ENCODE results near the gene ZNF814. TPM values are rescaled to one million over a fixed set of nuclear protein-coding genes. Genes with fewer than 3 reads are reported as not detected.
"Not testable (repeated sequence)": the region's sequence is repeated elsewhere in the genome, so short reads cannot be mapped to it uniquely, and the experiment has no call there.

The ZNF814 gene
- total and polyA plus RNA-seq, 9 donors = 10.8 to 29.7 (median 19.3) TPM

DNA sequence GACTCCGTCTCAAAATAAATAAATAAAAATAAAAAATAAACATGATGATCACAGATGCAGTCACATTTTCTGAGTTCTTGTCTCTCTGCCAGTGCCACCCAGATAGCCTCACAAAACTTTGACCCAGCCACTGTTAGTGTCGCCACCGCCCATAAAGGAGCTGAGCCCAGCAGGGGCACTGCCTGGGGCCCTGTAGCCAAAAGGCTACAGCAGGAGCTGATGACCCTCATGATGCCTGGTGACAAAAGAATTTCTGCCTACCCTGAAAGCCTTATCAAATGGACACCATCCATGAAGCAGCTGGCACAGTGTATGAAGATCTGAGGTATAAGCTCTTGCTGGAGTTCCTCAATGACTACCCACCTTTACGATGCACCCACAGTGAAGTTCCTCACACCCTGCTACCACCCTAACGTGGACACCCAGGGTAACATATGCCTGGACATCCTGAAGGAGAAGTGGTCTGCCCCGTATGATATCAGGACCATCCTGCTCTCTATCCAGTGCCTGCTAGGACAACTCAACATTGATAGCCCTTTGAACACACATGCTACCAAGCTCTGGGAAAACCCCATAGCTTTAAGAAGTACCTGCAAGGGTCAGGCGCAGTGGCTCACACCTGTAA lies 20.9 kb downstream of the ZNF814 start:
- H3K9me3 ChIP-seq (replicated peaks; ENCODE audit: control insufficient read depth, low read depth, low read length) = peaks cover 72% of the 10 kb centered on the region
- no peak for DNase-seq
- no peak overlapping the region for H3K4me3 ChIP-seq (ENCODE audit: low read length)
- no peaks in the 10 kb centered on the region for H3K4me1 ChIP-seq (ENCODE audit: control insufficient read depth, insufficient read depth, low read length)
- 97% methylated on average over 4 of the region's 7 CpGs for WGBS (ENCODE audit: insufficient coverage)
- peaks cover 39% of the 10 kb centered on the region for H3K36me3 ChIP-seq (ENCODE audit: control insufficient read depth, insufficient read depth, low read length)
- H3K27ac ChIP-seq (ENCODE audit: low read length) = no peak overlapping the region
- no peaks in the 10 kb centered on the region for H3K27me3 ChIP-seq (ENCODE audit: control insufficient read depth, insufficient read depth, low read length)

DNA sequence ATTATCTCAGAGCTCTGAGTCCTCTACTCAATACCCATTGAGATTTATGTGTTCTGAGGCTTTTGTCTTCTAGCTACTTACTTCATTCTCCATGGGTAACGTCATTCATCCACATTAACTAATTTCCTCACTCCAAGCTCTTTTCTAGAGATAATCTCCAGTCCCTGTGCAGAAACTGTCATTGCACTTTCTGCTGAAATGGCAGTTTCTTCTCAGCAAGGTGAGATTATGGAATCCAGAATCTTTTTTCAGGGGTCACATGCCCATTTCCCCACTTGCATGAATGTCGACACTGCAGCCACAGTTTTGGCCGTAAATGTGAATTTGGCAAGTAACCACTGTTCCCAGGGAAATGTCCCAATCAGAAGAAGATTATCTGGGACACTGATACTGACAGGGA lies 26.5 kb downstream of the ZNF814 start:
- DNase-seq; H3K4me1 ChIP-seq (ENCODE audit: control insufficient read depth, insufficient read depth, low read length); H3K4me3 ChIP-seq (ENCODE audit: low read length); H3K27ac ChIP-seq (ENCODE audit: low read length); H3K27me3 ChIP-seq (ENCODE audit: control insufficient read depth, insufficient read depth, low read length): not testable (repeated sequence)
- peaks cover 44% of the 10 kb centered on the region for H3K9me3 ChIP-seq (replicated peaks; ENCODE audit: control insufficient read depth, low read depth, low read length)
- H3K36me3 ChIP-seq (ENCODE audit: control insufficient read depth, insufficient read depth, low read length) = peaks cover 76% of the 10 kb centered on the region
- WGBS (ENCODE audit: insufficient coverage) = no CpG with 5 or more reads among the region's 3 CpGs

DNA sequence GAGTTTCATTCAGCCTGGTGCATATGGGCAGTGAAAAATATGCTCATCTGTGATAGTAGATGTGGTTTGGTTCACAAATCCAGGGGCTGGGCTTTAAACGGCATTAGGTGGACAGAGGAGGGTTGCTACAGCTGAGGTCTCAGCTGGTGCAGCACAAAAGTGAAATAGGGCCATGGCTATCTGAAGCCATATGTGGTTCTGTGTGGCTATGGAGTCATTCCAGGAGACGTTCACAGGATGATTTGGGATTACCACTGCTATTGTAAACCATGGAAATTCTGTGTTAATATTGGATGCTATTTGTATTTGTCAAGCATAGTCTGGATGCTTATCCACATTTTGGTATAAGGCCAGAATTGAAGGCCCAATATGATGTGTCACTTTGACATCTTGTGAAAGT lies 34.7 kb downstream of the ZNF814 start:
- not testable (repeated sequence) for DNase-seq; H3K27me3 ChIP-seq (ENCODE audit: control insufficient read depth, insufficient read depth, low read length); H3K27ac ChIP-seq (ENCODE audit: low read length); H3K4me3 ChIP-seq (ENCODE audit: low read length); H3K9me3 ChIP-seq (replicated peaks; ENCODE audit: control insufficient read depth, low read depth, low read length)
- WGBS (ENCODE audit: insufficient coverage) = no CpG with 5 or more reads among the region's 2 CpGs
- Histone ChIP-seq H3K4me1 (ENCODE audit: control insufficient read depth, insufficient read depth, low read length) (peaks cover 11% of the 10 kb centered on the region), H3K36me3 (ENCODE audit: control insufficient read depth, insufficient read depth, low read length) (peaks cover 43% of the 10 kb centered on the region)

DNA sequence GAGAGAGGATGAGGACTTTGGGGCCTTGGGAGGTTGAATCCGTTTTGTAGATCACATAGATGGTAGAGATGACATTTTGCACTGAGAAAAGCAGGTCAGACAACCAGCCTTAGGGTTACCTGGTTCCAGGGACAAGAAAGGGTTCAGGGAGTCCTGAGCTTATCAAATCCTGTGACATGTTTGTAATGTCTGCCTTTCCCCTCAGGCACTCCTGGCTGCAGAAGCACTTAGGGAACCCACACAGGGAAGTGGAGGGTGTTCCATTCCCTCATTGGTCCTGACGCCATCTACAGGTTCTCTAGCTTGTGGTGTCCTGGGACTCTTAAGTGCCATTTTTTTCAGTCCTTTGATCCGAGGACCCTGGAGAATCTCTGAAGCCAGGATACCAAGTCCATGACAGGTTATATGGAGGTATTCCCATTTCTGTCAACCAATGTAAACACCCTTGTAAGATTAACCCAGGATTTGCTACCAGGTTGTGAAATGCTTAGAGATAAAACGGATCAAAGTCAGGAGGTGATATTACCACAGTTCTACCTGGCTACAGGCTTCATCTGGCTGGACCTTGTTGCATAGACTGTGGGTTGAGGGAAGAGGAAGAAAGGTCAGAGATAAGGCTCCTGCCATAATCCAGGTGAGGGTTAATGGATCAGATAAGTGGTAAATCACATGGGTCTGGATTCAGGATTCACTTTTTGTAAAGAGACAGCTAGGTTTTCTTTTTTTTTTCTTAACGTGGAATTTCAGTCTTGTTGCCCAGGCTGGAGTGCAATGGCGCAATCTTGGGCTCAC lies 36.8 kb downstream of the ZNF814 start:
- Histone ChIP-seq H3K36me3 (ENCODE audit: control insufficient read depth, insufficient read depth, low read length) (peaks cover 26% of the 10 kb centered on the region), H3K4me1 (ENCODE audit: control insufficient read depth, insufficient read depth, low read length) (peaks cover 11% of the 10 kb centered on the region)
- not testable (repeated sequence) for DNase-seq; H3K9me3 ChIP-seq (replicated peaks; ENCODE audit: control insufficient read depth, low read depth, low read length); H3K4me3 ChIP-seq (ENCODE audit: low read length); H3K27me3 ChIP-seq (ENCODE audit: control insufficient read depth, insufficient read depth, low read length); H3K27ac ChIP-seq (ENCODE audit: low read length)
- WGBS (ENCODE audit: insufficient coverage) = 100% methylated on average over 1 of the region's 6 CpGs

DNA sequence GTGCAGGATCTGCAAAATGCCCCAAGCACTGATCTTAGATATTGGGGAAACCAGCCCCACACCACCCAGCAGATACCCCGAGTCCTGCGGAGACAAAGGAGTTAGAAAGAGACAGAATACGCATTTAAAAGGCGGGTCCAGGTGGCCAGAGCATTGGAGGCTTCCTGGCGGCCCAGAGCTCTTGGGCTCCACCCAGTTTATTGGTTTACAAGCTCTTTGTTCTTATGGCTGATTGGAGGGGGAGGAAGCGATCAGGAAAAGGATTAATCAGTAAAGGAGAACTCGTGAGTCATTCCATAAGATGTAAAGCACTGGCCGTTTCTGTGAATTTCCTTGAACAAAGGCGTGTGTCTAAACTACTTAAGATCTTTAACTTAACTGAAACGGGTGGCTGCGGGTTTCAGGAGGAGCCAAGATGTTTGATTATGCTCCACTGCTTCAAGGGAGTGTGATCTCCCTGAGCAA lies 38.3 kb downstream of the ZNF814 start:
- Histone ChIP-seq H3K4me1 (ENCODE audit: control insufficient read depth, insufficient read depth, low read length) (peaks cover 11% of the 10 kb centered on the region), H3K36me3 (ENCODE audit: control insufficient read depth, insufficient read depth, low read length) (peaks cover 18% of the 10 kb centered on the region), H3K27me3 (ENCODE audit: control insufficient read depth, insufficient read depth, low read length) (no peaks in the 10 kb centered on the region), H3K4me3 (ENCODE audit: low read length) (peak overlapping the region; percentile 68), H3K27ac (ENCODE audit: low read length) (peak overlapping the region; percentile 78), H3K9me3 (replicated peaks; ENCODE audit: control insufficient read depth, low read depth, low read length) (peaks cover 4% of the 10 kb centered on the region)
- WGBS (ENCODE audit: insufficient coverage) = 16% methylated on average over 10 of the region's 11 CpGs
- peak; percentile 21 for DNase-seq

DNA sequence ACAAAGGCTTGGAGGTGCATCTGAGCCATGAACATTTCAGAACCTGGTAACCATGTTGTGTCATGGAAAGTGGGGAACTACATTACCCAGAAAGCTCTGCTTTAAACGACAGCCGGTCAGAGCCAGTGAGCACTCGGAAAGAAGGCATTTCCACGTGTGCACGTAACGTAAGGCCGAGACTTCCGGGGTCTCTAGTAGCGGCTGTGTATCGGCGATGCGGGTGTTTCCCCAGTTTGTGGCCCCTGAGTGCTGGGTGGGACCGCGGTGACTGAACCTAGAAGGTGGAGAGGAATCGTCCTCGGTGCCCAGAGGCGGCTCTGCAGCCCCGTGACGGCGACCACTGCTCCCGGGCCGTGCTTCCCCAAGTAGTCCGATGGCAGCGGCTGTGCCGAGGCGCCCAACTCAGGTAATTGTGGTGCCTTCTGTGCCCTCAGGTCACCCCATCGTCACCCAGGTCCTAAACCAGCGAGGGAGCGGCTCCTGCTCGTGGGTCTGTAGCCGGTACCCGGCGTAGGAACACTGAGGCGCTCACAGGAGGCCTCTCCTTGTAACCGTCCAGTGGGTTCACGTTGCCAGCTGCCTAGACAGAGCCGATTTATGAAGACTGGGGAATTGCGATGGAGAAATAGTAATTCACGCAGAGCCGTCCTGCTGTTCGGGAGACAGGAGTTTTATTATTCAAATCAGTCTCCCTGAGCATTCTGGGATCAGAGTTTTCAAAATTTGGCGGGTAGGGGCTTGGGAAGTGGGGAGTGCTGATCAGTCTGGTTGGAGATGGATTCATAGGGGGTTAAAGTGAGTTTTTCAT lies 39.0 kb downstream of the ZNF814 start, which contains the start of gene ZNF587:
Gene ZNF587, plus strand, starts transcription at position 194 of the 808 bp plus-strand sequence. Its CDS starts 180 bp downstream, at position 374.
- H3K4me3 ChIP-seq (ENCODE audit: low read length) = peak within 1 kb of the TSS; percentile 68
- under 1% methylated on average over 38 of the region's 42 CpGs for WGBS (ENCODE audit: insufficient coverage)
- not testable (repeated sequence) for H3K27me3 ChIP-seq (ENCODE audit: control insufficient read depth, insufficient read depth, low read length); H3K9me3 ChIP-seq (replicated peaks; ENCODE audit: control insufficient read depth, low read depth, low read length)
- H3K36me3 ChIP-seq (ENCODE audit: control insufficient read depth, insufficient read depth, low read length) = peaks cover 14% of the 10 kb centered on the region
- H3K4me1 ChIP-seq (ENCODE audit: control insufficient read depth, insufficient read depth, low read length) = peaks cover 11% of the 10 kb centered on the region
- H3K27ac ChIP-seq (ENCODE audit: low read length) = peak within 1 kb of the TSS; percentile 78
- peak; percentile 94 for DNase-seq

DNA sequence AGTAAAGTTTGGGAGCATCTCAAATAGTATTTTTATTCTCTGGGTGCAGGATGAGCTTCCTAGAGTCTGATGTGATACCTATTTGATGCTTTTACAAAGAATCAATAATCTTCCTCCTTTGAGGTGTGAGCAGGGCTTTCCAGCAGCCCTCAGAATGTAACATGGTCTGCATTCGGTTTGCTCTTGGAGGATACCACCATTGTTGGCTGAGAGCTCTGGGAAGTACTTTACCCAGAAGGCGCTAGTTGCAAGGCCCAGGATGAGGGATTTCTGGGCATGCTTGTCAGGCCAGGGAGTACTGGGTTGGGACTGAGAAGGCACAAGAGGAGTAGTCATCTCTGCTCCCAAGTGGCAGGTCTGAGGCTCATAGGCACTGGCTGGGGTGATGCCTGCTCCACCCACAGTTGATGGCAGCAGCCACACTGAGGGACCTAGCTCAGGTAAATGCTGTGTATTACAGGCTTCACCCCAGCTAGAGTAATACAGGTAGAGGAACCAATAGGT lies 39.6 kb downstream of the ZNF814 start:
- not testable (repeated sequence) for H3K4me3 ChIP-seq (ENCODE audit: low read length); H3K27me3 ChIP-seq (ENCODE audit: control insufficient read depth, insufficient read depth, low read length); H3K9me3 ChIP-seq (replicated peaks; ENCODE audit: control insufficient read depth, low read depth, low read length); DNase-seq; H3K27ac ChIP-seq (ENCODE audit: low read length)
- H3K4me1 ChIP-seq (ENCODE audit: control insufficient read depth, insufficient read depth, low read length) = peaks cover 11% of the 10 kb centered on the region
- H3K36me3 ChIP-seq (ENCODE audit: control insufficient read depth, insufficient read depth, low read length) = peaks cover 16% of the 10 kb centered on the region
- WGBS (ENCODE audit: insufficient coverage) = no CpG with 5 or more reads among the region's 2 CpGs

DNA sequence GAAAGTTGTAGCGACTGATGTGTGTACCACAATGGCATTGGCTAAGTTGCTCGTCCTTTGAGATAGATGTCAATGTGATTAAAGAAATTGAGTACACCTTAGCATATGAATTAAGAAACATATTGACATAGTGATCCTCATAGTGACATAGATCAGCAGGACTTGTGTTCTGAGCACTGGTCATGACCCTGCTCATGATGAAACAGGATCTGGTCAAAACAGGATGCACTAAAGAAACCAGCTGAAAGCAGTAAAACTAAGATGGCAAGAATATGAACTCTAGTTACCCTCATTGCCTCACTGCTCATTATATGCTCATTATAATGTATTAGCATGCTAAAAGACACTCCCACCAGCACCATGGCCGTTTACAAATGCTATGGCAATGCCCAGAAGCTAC lies 41.7 kb downstream of the ZNF814 start:
- peaks cover 14% of the 10 kb centered on the region for H3K36me3 ChIP-seq (ENCODE audit: control insufficient read depth, insufficient read depth, low read length)
- no CpG with 5 or more reads among the region's 3 CpGs for WGBS (ENCODE audit: insufficient coverage)
- not testable (repeated sequence) for H3K27me3 ChIP-seq (ENCODE audit: control insufficient read depth, insufficient read depth, low read length); DNase-seq; H3K9me3 ChIP-seq (replicated peaks; ENCODE audit: control insufficient read depth, low read depth, low read length); H3K27ac ChIP-seq (ENCODE audit: low read length); H3K4me3 ChIP-seq (ENCODE audit: low read length)
- peaks cover 11% of the 10 kb centered on the region for H3K4me1 ChIP-seq (ENCODE audit: control insufficient read depth, insufficient read depth, low read length)

DNA sequence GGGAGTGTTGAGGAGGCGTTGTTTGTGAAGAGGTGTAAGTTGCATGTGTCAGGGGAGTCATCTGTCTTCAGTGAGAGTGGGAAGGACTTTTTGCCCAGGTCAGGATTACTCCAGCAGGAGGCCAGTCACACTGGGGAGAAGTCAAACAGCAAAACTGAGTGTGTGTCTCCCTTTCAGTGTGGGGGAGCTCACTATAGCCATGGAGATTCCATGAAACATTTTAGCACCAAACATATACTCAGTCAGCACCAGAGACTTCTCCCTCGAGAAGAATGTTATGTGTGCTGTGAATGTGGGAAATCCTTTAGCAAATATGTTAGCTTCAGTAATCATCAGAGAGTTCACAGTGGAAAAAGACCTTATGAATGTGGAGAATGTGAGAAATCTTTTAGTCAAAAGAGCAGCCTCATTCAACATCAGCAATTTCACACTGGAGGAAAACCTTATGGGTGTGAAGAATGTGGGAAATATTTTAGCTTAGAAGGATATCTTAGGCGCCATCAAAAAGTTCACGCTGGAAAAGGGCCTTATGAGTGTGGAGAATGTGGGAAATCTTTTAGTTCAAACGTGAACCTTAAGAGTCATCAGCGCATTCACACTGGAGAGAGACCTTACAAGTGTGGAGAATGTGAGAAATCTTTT lies 47.6 kb downstream of the ZNF814 start:
- no peak overlapping the region for H3K27ac ChIP-seq (ENCODE audit: low read length)
- H3K9me3 ChIP-seq (replicated peaks; ENCODE audit: control insufficient read depth, low read depth, low read length) = no peaks in the 10 kb centered on the region
- WGBS (ENCODE audit: insufficient coverage) = 86% methylated on average over 3 of the region's 6 CpGs
- no peak overlapping the region for H3K4me3 ChIP-seq (ENCODE audit: low read length)
- DNase-seq = no peak
- H3K4me1 ChIP-seq (ENCODE audit: control insufficient read depth, insufficient read depth, low read length) = no peaks in the 10 kb centered on the region
- H3K36me3 ChIP-seq (ENCODE audit: control insufficient read depth, insufficient read depth, low read length) = peaks cover 22% of the 10 kb centered on the region
- no peaks in the 10 kb centered on the region for H3K27me3 ChIP-seq (ENCODE audit: control insufficient read depth, insufficient read depth, low read length)

All from muscle of leg (tissue), 11 donors.